GM19452 (cell line): Measurements from ENCODE around the gene CLEC16A.
"Not testable (repeated sequence)": the region's sequence is repeated elsewhere in the genome, so short reads cannot be mapped to it uniquely, and the experiment has no call there.

Source experiments
- ATAC-seq: cut with Tn5 transposase; IDR thresholded peaks from one replicate; pipeline ENCODE4 v1.9.1; 2021; ENCODE audit not compliant: unreplicated experiment

CLEC16A gene

GRCh38 chr16:11208916-11209665, 264.7 kb downstream of the CLEC16A start:
- ATAC-seq: no peak

- no peak for ATAC-seq
Observed at GRCh38 chr16:11210260-11210659, 265.9 kb downstream of the CLEC16A start.

DNA sequence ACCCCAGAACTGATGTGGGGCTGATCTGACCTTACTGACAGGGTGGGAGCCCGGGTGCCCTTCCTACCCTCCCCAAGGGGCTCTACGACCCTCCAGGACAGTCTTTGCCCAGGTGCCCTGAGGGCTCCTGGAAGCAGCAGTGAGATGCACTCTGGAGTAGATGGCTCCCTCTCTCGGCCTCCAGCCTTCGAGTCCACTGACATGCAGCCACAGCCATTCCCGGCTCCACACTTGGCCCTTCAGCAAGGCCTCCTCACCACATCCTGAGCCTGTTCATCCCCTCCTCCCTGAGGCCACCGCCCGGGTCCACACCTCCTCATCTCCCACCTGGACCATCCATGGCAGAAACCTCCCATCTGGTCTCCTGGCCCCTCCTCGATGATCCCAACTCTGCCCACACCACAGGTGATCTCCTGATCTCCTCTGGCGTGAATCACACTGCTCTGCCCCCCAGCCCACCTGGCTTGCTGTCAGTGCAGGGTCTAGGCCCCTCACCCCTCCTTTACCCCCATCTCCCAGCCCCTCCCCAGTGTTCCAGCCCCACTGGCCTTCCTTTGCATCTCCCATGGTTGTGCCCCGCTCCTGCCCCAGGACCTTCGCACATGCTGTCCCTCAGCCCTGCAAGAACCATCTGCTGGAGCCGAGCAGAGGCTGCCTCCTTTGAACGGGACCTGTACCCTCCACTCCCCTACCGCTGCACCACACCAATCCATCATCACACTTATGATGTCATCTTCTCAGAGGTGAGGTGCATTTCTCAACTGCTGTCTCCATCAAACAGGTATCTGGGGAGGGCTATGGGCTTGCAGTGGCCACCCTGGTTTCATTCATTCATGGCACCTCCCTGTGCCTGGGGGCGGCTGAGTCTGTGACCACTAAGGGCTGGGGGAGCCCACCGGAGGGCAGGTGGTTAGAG, 267.0 kb downstream of the CLEC16A start:
- no peak for ATAC-seq

GRCh38 chr16:11211977-11212797, 267.8 kb downstream of the CLEC16A start:
- ATAC-seq: no peak

DNA sequence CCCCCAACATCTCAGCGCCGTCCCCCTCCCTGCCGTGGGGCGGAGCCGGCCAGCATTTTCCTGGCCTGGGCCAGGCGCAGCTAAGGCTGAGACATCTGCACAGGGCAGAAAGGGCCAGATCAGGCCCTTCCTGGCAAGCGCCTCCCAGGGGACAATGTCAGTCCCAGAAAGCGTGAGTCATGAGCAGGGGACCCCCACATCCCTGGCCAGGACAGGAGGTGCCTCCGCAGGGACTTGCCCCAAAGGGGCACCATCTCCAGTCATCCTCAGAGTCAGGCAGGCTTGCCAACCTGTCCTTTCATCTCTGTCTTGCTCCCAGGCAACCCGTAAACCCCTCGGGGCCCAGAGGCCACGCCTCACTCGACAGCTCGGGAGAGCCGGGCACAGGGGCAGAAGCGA, 268.4 kb downstream of the CLEC16A start:
- ATAC-seq: no peak

DNA sequence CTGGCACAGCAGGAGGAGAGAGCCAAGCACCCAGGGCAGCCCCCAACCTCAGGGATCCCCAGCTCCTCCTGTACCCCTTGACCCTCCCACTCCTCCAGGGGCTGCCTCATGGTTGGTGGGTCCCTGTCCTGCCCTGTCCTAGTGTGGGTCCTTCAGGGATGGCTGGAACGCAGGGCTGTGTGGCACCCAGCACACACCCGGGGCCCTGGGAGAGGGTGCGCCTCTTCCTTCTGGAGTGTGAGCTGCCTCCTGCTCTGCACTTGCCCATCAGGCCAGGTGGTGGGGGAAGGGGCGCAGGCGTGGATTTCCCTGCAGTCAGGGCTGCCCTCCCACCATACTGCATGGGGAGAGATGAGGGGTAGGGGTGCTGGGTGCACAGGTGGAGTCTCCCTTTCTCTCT, 269.0 kb downstream of the CLEC16A start:
- no peak for ATAC-seq

DNA sequence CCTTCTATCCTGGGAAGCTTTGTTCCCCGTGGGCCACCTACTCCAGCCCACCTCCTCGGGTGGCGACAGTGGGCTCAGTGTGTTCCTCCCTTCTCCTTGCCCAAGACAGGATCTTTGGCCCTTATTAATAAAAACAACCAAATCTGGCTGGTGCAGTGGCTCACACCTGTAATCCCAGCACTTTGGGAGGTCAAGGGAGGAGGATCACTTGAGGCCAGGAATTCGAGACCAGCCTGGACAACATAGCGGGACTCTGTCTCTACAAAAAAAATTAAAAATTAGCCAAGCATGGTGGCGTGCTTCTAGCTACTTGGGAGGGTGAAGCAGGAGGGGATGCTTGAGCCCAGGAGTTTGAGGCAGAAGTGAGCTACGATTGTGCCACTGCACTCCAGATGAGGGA, 269.4 kb downstream of the CLEC16A start:
- no peak for ATAC-seq

GRCh38 chr16:11215935-11216556, 271.7 kb downstream of the CLEC16A start:
- no peak for ATAC-seq

GRCh38 chr16:11217651-11218603, 273.6 kb downstream of the CLEC16A start:
- ATAC-seq: no peak

DNA sequence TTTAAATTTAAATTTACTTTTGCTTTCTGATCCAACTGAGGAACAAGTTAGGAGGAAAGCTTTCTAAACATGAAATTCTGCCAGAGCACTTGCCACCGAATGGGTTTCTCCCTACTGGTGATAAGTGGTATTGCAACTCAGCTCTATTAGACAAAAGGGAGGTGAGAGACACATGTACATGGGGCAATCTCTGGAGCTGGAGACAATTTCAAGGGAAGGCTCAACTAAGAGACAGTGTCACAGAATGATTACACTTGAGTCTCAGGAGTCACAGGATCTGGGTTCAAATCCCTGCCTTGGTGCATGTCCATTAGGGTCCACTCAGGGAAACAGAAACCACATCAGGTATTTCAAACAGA, 274.2 kb downstream of the CLEC16A start:
- ATAC-seq: no peak

DNA sequence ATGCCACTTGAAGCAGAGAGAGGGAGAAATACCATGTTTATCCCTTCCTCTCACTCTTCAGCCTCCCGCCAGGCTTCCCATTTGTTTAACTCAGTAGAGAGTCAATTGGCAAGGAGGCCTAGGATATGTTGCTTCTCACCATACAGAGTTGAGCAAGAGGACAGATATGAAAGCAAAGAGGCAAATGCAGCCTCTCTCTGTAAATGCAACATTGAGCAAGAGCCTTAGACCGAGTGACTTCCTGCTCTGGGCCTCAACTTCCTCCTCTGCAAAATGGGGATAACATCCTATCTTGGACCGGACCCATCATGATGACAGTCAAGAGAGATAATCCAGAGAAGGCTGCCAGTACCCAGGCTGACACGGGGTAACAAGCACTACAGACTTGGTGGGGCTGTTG, 274.8 kb downstream of the CLEC16A start:
- ATAC-seq: no peak

DNA sequence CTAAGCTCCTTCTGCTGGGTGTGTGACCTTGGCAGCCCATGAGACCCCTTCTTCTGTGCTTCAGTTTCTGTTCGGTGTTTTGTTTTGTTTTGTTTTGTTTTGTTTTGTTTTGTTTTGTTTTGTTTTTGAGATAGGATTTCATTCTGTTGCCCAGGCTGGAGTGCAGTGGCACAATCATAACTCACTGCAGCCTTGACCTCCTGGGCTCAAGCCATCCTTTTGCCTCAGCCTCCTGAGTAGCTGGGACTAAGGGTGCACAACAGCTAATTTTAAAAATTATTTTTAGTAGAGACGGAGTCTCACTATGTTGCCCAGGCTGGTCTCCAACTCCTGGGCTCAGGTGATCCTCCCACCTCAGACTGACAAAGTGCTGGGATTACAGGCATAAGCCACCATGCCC, 276.1 kb downstream of the CLEC16A start:
- ATAC-seq: not testable (repeated sequence)

GRCh38 chr16:11224096-11224893, 279.9 kb downstream of the CLEC16A start:
- ATAC-seq: peak; percentile 47

DNA sequence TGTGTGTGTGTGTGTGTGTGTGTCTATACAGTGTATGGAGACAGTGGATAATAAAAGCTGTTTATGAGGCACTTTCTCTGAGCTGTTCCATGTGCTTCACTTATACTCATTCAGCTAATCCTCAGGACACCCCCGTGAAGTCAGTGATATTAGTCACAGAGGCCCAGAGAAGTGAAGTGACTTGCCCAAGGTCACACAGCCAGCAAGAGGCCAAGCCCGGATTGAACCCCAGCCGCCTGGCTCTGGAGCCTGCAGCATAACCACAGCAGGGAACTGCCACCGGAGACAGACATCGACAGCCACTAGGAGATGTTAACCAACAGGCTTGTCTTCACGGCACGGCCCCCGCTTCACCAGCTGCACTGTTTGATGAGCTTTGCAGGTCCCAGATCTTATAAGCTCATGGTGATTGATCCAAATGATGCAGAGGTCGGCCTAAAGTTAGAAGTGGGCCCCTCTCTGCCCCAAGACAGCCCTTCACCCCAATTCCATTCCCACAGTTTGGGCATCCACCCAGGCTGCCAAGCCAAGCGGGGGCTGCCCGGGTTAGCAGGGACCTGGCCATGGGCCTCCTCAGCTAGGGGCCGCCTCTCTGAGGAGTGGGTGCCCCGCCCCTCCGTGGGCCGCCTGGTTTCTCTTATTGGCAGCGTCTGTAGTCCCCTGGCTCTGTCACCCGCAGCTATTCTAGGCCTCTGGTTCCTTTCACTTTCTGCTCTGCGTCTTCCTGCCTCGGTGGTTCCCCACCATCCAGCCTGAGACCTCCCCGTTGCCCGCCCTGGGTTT, 280.7 kb downstream of the CLEC16A start:
- ATAC-seq: peak; percentile 76

GRCh38 chr16:11225677-11226549, 281.5 kb downstream of the CLEC16A start:
- no peak for ATAC-seq

- no peak for ATAC-seq
Observed at GRCh38 chr16:11229432-11229831, 285.1 kb downstream of the CLEC16A start.

- ATAC-seq: no peak
Observed at GRCh38 chr16:11229906-11230305, 285.5 kb downstream of the CLEC16A start.
